ENCODE results near the gene AGAP5.

The AGAP5 gene

DNA sequence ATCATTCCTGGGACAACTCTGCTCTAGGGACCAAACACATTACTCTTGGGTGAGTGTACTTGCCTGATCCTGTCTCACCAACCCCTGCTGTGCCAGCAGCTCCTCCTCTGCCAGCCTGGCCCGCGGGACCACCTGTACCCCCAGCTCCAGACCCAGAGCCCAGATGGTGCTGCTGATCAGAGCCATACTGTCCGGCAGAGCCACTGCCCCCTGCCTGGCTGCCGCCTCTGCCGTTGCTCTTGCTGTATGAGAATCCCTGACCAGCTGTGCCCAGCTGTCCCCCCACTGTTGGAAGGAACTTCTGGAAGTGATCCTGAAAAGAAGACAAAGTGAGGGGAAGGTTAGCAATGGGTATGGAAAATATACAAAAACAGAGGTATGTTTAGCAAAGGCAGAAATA lies 63.5 kb downstream of the AGAP5 start:
- in situ Hi-C loops (cut with MboI; ENCODE audit: low sequenced_read_pairs), result no loop called here

- in situ Hi-C loops (cut with MboI; ENCODE audit: low sequenced_read_pairs), result no loop called here
These were observed 68.7 kb downstream of the AGAP5 start for GRCh38 chr10:73629165-73629564.

DNA sequence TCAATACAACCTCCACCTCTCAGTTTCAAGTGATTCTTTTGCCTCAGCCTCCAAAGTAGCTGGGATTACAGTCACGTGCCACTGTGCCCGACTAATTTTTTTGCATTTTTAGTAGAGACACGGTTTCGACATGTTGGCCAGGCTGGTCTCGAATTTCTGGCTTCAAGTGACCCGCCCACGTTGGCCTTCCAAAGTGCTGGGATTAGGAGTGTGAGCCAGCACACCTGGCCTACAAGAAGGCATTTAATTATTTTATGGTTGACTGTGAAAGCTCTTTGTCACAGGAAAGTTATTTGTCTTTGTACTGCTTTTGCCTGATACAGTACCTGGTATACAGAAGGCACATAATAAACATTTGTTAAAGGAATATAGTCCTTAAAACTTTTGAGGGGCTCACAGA lies 69.5 kb downstream of the AGAP5 start:
- in situ Hi-C loops (cut with MboI; ENCODE audit: low sequenced_read_pairs), result no loop called here

DNA sequence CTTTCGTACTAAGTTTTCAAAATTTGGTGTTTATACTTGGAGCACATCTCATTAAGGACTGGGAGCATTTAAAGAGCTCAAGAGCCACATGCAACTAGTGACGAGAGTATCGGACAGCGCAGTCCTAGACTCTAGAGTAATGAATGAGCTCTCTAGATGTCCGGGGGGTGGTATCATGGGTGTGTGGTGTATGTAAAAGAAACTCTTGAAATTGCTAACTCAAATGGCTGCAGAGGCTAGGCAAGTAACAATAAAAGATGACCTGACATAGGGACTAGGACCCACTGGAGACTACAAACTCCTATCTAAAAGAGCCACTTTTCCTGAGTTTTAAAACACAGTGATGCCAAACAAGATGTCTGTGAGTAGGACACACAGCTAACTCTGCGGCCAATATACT lies 70.6 kb downstream of the AGAP5 start:
- in situ Hi-C loops (cut with MboI; ENCODE audit: low sequenced_read_pairs), result no loop called here

GRCh38 chr10:73625884-73626752 lies 71.8 kb downstream of the AGAP5 start:
- in situ Hi-C loops (cut with MboI; ENCODE audit: low sequenced_read_pairs), result no loop called here

GRCh38 chr10:73625004-73625883 lies 72.7 kb downstream of the AGAP5 start:
- in situ Hi-C loops (cut with MboI; ENCODE audit: low sequenced_read_pairs), result no loop called here

Measured in HL-60/S4 (cell line).